MV-4-11 (cell line): ENCODE measurements around the gene CYP3A4.
"Not testable (repeated sequence)": the region's sequence is repeated elsewhere in the genome, so short reads cannot be mapped to it uniquely, and the experiment has no call there.

Experiments used
- DNase-seq: peaks from one replicate; lab custom pipeline; 2025; lab: John Stamatoyannopoulos, UW

CYP3A4 gene

DNA sequence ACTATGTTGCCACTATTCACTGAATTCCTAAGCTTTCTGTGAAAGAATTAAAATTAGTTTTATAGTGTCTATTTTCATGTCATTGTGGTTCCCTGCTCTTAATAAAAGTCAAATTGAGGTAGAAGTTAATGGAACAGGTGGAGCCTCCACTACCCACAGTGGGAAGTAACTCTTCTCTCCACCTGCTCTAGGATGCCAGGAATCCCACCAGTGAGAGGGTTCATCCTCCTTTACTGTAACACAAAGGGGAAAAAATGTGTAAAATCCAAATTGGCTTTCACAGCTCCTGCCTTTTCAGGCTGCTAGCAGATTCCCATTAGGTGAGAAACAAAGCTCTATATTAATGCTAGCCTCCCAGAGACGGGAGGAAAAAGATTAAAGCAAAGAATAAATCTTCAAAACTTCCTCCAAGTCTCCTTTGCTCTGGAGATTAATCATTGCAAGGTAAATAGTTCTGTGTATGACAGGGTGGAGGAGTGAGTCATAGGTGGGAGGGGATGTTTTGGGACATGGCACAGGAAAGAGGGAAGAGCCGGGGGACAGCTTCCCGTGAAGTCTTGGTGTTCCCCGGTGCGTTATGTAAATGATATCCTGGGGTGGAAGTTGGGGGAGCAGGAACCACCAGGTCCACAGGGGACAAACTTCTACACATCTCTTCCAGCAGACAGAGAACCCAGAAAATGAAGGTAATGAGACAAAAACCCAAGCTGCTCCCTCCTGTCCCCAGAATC lies 32.5 kb downstream of the CYP3A4 start:
- not testable (repeated sequence) for DNase-seq

DNA sequence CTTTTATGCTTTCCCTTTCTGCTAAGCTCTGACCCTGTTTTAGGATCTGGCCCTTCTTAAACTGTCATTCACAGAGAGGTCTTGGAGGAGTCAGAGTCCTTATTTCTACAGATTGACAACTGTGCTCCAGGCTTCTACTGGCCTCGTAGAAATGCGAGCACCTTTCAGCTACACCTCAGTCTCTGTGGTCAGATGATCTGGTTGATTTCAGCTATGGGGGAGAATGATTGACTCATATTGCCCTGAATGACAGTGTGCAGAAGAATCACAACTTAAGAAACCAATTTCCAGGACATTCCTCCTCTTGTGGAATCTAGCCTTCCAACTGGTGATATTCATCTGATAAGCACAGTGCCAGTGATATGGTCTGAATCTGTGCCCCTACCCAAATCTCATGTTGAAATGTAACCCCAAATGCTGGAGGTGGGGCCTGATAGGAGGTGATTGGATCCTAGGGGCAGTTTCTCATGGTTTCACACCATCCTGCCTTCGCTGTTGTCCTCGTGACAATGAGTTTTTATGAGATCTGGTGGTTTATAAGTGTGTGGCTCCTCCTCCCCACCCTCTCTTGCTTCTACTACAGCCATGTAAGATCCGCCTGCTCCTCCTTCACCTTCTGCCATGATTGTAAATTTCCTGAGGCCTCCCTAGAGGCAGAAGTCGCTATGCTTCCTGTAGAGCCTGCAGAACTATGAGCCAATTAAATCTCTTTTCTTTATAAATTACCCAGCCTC lies 35.0 kb downstream of the CYP3A4 start:
- DNase-seq, result no peak

DNA sequence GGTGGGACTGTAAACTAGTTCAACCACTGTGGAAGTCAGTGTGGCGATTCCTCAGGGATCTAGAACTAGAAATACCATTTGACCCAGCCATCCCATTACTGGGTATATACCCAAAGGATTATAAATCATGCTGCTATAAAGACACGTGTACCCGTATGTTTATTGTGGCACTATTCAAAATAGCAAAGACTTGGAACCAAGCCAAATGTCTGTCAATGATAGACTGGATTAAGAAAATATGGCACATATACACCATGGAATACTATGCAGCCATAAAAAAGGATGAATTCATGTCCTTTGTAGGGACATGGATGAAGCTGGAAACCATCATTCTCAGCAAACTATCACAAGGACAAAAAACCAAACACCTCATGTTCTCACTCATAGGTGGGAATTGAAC lies 37.1 kb downstream of the CYP3A4 start:
- DNase-seq, result not testable (repeated sequence)

DNA sequence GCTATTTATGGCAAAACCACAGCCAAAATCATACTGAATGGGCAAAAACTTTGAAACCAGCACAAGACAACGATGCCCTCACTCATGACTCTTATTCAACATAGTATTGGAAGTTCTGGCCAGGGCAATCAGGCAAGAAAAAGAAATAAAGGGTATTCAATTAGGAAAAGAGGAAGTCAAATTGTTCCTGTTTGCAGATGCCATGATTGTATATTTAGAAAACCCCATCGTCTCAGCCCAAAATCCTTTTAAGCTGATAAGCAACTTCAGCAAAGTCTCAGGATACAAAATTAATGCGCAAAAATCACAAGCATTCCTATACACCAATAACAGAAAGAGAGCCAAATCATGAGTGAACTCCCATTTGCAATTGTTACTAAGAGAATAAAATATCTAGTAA lies 38.6 kb downstream of the CYP3A4 start:
- not testable (repeated sequence) for DNase-seq

DNA sequence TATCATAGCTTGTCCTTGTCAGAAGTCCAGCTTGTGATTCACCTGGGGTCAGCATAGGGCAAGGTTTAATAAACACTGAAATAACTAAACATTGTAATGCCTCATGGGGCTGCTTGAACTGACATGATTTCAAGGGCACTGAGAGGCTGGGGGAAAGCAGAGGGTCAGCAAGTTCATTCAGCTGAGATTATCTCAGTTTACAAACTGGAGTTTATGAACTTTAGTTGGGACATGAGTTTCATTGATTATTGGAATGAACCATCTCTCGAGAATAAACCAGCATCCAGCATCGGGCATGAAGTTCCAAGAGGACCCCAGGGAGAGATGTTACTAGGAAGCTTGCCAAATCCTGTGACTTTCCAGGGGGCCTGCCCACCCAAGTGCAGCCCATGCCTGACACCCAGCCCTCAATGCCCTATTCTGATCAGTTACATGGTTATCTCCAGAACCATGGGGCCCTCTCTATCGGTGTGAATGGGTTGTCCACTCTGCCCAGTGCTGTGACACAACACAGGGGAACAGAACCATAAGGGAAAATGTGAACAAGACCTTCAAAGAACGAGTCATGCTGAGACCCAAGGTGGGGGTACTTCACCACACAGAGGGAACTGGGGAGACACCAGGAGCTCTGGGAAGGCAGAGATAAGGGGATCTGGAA lies 41.1 kb downstream of the CYP3A4 start:
- no peak for DNase-seq

DNA sequence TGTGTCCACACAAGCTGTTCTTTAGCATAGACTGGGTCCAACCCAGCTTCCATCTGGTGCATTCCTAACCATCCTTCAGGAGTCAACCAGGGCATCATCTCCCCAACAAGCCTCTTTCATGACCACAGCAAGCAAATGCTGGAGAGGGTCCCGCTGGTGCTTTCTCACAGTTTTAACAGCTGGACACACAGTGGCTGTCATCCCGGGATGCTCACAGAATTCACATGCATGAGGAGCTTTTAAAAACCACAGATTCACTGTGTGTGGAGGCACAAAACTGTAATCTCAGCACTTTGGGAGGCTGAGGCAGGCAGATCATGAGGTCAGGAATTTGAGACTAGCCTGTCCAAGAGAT lies 42.6 kb downstream of the CYP3A4 start:
- no peak for DNase-seq

DNA sequence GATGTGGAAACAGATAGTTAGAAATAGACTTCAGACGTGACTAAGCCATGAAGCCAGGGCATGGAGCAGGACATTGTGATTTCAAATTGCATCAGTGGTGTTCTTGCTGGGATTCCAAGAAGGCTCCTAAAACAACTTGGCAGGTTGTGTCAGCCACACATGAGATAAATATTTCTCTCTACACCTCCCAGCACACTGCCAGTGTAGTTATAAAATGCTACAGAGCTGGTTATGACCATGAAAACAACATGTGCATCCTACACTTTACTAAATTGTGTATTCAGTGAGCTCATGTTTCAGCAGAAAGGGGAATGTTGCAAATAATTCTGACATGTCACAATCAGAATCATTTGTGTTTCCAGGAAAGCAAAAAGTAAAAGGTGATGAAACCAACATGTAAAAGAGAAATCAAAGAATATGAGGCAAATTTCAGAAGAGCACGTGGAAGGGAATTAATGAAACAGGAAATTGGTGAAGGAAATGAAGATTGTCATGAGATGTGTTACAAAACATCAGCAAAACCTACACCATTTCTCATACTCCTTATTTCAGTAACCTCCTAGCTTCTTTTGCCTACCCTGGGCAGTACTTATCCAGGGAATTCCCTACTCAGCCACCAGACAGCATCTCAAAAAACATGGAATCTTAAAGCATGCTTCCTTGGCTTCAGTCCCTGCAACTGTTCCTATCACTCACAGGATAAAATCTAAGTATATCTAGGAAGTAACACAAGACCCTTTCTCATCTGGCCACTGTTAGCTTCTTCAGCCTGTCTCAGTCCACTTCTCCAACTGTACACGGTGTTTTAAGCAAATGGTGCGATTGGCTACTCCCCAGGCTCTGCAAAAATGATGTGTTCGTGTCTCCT lies 43.2 kb downstream of the CYP3A4 start:
- peak; percentile 8 for DNase-seq

DNA sequence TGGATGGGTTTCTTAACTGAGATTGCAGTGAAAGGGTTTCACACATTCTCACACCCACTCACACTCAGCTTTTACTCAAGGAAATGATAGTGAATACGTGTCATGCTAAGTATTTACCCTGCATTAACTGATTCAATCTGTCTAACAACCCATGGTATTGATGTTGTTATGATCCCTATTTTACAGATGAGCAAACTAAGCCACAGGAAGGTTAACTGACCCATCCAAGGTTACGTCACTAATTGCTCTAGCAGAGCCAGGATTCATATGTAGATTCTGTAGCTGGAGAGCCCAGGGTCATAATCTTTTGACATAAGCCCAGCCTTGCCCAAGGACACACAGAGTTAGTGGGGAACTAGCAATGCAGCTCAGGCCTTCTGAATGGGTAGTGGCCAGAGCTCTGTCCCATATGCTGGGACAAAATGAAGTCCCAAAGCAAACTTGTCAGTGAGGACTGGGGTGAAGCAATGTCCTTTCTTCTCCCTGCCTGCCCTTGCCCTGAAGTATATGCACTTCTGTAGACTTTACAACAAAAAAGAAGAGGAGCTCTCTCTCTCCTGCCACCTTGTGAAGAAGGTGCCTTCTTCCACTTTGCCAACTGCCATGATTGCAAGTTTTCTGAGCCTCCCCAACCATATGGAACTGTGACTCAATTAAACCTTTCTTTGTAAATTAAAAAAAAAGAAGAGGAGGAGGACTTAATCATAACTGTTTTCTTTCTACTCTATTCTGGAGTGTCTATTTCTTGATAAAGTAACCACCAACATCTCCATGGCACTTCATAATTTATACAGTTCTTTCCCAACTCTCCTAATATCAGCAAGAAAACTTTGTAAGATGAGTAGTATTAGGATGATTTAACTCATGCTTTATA lies 44.0 kb downstream of the CYP3A4 start:
- DNase-seq, result no peak

DNA sequence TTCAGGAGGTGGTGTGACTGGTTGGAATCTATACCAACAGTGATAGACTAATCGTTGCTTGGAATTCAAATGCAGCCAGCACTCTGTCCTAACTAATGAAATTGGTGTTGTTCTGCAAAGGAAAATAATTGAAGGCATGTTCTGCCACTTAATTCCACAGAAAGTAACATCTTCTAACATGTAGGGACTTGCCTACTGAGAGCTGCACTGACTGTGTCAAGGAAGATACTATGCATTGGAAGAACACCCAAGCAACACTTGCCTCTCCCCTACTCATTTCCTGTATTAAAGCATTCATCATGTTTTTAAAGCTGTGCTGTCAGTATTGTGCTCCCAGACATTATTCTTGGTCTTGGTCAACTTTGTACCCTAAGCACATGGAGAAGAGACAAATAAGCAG lies 46.3 kb downstream of the CYP3A4 start:
- DNase-seq, result no peak

DNA sequence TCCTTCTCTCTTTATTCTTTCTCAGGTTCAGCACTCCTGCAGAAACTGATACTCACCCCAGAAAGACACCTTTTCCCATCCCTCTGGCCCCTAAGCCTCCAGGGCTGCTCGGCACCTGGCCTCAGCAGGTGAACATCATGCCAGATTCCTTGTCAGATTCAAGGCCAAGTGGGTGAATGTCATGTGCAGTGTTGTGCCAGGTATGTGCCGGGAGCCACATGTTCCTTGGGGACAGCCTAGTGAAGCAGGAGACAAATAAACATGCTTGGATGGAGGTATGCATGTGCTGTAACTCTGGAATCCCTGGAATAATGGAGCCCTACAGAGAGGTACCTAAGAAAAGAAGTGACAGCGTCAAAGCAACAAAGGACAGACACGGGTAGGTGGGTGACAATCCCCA lies 47.3 kb downstream of the CYP3A4 start:
- not testable (repeated sequence) for DNase-seq

DNA sequence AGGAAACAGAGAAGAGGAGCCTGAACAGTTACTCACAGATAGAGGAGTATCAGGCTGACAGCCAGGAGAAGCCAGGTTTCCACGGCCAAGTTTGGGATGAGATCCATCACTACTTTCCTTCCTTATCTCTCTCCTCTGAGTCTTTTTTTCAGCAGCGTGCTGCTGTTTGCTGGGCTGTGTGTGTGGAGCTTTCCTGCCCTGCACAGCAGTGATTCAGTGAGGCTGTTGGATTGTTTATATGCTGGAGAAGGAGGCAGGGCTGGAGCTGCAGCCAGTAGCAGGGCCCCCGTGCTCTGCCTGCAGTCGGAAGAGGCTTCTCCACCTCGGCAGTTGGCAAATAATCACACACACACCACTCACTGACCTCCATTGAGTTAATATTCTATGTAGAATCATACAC lies 49.0 kb downstream of the CYP3A4 start, which contains the start of gene CYP3A7:
Gene CYP3A7, minus strand, starts transcription at position 210 of the 400 bp plus-strand sequence. Its CDS starts 103 bp downstream, at position 107.
- DNase-seq, result no peak

DNA sequence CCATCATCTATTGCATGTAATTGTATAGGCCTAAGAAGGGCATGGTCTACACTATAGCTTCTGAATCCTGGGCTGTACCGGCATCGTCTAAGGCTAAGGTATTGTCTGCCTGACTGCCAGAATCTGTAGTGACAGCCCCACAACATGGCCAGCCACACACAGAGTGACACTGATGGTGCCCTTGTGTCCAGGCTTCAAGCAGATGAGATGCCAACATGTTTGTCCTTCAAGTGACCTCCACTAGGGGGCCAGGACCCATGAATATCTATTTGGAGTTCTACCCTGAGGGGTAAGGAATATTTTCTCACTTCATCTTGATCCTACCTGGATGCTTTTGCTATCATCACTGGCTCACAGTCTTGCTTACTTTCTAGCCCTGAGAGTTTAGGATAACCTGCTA lies 50.5 kb downstream of the CYP3A4 start:
- no peak for DNase-seq

DNA sequence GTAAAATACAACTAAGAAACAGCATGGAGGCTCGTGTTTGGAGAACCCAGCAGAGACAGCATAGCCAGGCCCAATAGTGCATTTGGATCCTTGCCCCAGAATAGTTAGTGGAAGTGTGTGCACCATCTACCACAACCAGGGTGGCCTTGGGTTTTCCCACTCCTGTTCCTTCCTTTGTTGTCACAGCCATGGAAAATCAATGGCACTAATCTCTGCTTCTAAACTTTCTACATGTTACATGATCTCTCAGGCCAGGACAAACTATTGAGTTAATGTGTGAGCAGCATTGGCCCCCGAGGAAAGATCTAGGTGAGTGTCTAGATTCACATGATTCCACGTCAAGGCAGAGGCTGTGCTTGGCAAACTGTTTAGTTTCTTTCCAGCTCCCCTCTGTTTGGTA lies 51.0 kb downstream of the CYP3A4 start:
- no peak for DNase-seq

DNA sequence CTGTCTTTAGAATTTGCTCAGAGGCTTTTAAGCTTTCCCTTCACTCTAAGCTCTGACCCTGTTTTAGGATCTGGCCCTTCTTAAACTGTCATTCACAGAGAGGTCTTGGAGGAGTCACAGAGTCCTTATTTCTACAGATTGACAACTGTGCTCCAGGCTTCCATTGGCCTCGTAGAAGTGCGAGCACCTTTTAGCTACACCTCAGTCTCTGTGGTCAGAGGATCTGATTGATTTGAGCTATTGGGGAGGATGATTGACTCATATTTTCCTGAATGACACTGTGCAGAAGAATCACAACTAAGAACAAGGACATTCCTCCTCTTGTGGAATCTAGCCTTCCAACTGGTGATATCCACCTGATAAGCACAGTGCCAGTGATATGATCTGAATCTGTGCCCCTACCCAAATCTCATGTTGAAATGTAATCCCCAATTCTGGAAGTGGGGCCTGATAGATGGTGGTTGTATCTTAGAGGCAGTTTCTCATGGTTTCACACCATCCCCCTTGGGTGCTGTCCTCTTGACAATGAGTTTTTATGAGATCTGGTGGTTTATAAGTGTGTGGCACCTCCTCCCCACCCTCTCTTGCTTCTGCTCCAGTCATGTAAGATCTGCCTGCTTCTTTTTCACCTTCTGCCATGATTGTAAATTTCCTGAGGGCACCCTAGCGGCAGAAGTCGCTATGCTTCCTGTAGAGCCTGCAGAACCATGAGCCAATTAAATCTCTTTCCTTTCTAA lies 52.2 kb downstream of the CYP3A4 start:
- DNase-seq, result no peak

DNA sequence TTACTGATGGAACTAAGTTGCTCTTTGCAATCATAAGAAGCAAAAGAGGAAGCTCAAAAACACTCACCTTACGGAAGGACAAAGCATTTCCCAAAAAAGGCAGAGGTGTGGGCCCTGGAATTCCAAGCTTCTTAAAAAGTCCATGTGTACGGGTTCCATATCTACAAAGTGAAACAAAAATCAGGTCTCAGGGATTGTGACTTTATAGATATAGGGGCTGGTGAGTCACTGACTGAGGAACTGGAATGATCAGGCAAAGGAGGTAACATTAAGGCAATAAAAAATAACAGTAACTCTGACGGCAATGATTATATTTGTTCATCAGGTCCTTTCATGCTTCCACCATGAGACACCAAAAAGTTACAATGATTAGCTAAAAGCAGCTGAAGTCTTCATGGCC lies 53.0 kb downstream of the CYP3A4 start:
- no peak for DNase-seq

DNA sequence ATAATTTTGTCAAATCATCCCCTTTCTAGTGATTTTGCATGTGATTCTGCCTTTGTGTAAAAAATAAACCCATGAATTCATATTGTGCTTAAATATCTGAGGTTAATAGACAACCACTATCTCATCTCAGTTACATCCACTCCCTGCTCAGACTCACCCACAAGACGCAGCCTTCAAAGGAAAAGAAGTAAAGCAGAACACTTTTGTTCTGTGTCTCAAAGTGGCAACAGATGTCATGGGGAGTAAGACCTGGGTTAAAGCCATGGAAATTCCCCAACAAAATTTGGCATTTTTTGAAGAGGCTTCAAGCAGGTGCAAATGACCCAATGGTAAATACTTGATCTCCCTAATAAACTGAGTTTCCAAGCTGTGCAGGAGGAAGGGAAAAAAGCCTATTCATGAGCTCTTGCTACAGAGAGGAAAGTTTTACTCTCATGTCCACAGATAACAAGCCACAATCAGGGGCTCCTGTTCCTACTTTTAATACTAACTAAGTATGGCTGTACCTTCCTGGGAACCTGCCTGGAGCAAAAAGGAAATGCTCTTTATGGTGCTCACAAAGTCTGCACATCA lies 53.7 kb downstream of the CYP3A4 start:
- no peak for DNase-seq

DNA sequence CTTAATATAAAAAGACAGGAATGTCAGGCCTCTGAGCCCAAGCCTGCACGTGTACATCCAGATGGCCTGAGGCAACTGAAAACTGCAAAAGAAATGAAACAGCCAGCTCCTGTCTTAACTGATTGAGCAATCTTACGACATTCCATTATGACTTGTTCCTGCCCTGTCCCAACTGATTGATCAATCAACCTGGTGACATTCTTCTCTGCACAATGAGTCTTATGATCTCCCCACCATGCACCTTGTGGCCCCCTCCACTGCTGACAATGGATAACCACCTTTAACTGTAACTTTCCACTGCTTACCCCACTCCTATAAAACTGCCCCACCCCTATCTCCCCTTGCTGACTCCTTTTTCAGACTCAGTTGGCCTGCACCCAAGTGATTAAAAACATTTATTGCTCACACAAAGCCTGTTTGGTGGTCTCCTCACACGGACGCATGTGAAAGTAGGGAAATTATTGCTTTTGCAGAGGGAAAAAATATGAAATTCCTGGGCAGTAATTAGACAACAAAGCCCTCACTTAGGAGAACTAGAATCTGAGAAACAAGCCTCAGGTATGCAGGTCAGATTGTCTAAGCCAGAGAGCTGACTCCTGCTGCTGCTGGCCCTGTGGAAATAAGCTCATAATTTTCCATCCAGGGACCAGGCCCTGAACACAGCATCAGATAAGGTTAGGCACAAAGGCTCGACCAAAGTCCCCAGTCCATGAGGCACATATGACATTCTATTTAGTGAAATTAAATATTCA lies 54.3 kb downstream of the CYP3A4 start:
- DNase-seq, result no peak

DNA sequence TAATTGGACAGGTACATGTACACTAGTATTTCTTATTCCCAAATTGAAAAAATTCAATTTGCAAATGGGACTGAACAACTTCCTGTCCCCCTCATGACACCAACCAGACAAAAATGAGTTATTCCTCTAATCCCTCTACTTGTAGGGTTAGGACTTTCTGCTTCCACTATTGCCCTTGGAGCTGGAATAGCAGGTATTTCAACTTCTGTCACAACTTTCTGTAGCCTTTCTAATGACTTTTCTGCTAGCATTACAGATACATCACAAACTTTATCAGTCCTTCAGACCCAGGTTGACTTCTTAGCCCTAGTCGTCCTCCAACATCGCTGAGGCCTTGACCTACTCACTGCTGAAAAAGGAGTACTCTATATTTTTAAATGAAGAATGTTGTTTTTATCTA lies 55.4 kb downstream of the CYP3A4 start:
- no peak for DNase-seq

DNA sequence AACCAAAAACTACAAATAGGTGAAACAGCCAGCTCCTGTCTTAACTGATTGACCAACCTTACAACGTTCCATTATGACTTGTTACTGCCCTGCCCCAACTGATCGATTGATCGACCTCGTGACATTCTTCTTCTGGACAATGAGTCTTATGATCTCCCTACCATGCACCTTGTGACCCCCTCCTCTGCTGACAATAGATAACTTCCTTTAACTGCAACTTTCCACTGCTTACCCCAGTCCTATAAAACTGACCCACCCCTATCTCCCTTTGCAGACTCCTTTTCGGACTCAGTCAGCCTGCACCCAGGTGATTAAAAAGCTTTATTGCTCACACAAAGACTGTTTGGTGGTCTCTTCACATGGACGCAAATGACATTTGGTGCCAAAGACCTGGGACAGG lies 60.8 kb downstream of the CYP3A4 start:
- not testable (repeated sequence) for DNase-seq
